GM18870 (cell line): ENCODE results near the gene TMEM53.

Experiments used
- ATAC-seq: cut with Tn5 transposase; IDR thresholded peaks from one replicate; pipeline ENCODE4 v1.9.1; 2021; ENCODE audit warnings: moderate library complexity; ENCODE audit not compliant: unreplicated experiment

The TMEM53 gene

GRCh38 chr1:44648529-44649250 is 25.6 kb downstream of the TMEM53 start:
- no peak for ATAC-seq

GRCh38 chr1:44647896-44648295 is 26.4 kb downstream of the TMEM53 start:
- ATAC-seq, result no peak

GRCh38 chr1:44646261-44647110 is 27.8 kb downstream of the TMEM53 start:
- ATAC-seq, result no peak

- no peak for ATAC-seq
Measured at GRCh38 chr1:44645476-44646244, 28.6 kb downstream of the TMEM53 start.

GRCh38 chr1:44644806-44645205 is 29.5 kb downstream of the TMEM53 start:
- no peak for ATAC-seq

GRCh38 chr1:44643721-44644334 is 30.5 kb downstream of the TMEM53 start:
- ATAC-seq, result no peak

- ATAC-seq, result no peak
Measured at GRCh38 chr1:44642925-44643324, 31.4 kb downstream of the TMEM53 start.

GRCh38 chr1:44642255-44642654 is 32.0 kb downstream of the TMEM53 start:
- ATAC-seq, result no peak

- ATAC-seq, result no peak
Measured at GRCh38 chr1:44641126-44642102, 32.9 kb downstream of the TMEM53 start.

GRCh38 chr1:44640200-44640853 is 34.0 kb downstream of the TMEM53 start:
- no peak for ATAC-seq

- ATAC-seq, result no peak
Measured at GRCh38 chr1:44637702-44638411, 36.4 kb downstream of the TMEM53 start.

GRCh38 chr1:44636688-44637598 is 37.3 kb downstream of the TMEM53 start:
- ATAC-seq, result no peak

- ATAC-seq, result no peak
Measured at GRCh38 chr1:44636083-44636687, 38.1 kb downstream of the TMEM53 start.

- no peak for ATAC-seq
Measured at GRCh38 chr1:44635439-44635838, 38.8 kb downstream of the TMEM53 start.

- ATAC-seq, result no peak
Measured at GRCh38 chr1:44634606-44635189, 39.6 kb downstream of the TMEM53 start.

- ATAC-seq, result no peak
Measured at GRCh38 chr1:44632598-44632997, 41.7 kb downstream of the TMEM53 start.
